GM21526 (cell line): Measurements from ENCODE around the gene AUTS2.

Experiments
- ATAC-seq: cut with Tn5 transposase; IDR thresholded peaks from one replicate; pipeline ENCODE4 v1.9.1; 2021; ENCODE audit warnings: moderate library complexity; ENCODE audit not compliant: unreplicated experiment, low FRiP score

AUTS2 gene

GRCh38 chr7:70573071-70573661 lies 974.9 kb downstream of the AUTS2 start:
- ATAC-seq: no peak

- ATAC-seq: no peak
Observed at GRCh38 chr7:70573696-70574095, 975.4 kb downstream of the AUTS2 start.

- no peak for ATAC-seq
Observed at GRCh38 chr7:70574314-70574834, 976.1 kb downstream of the AUTS2 start.

- no peak for ATAC-seq
Observed at GRCh38 chr7:70574970-70575799, 976.9 kb downstream of the AUTS2 start.

- ATAC-seq: no peak
Observed at GRCh38 chr7:70577078-70577477, 978.8 kb downstream of the AUTS2 start.

GRCh38 chr7:70578131-70578530 lies 979.9 kb downstream of the AUTS2 start:
- no peak for ATAC-seq

- no peak for ATAC-seq
Observed at GRCh38 chr7:70579397-70580097, 981.3 kb downstream of the AUTS2 start.

- no peak for ATAC-seq
Observed at GRCh38 chr7:70580161-70580560, 981.9 kb downstream of the AUTS2 start.

- no peak for ATAC-seq
Observed at GRCh38 chr7:70582927-70583895, 984.9 kb downstream of the AUTS2 start.

GRCh38 chr7:70583965-70584883 lies 985.9 kb downstream of the AUTS2 start:
- ATAC-seq: no peak

- ATAC-seq: no peak
Observed at GRCh38 chr7:70585071-70585470, 986.8 kb downstream of the AUTS2 start.

- ATAC-seq: no peak
Observed at GRCh38 chr7:70586822-70587221, 988.5 kb downstream of the AUTS2 start.

GRCh38 chr7:70587739-70588138 lies 989.5 kb downstream of the AUTS2 start:
- no peak for ATAC-seq

- no peak for ATAC-seq
Observed at GRCh38 chr7:70588191-70588921, 990.1 kb downstream of the AUTS2 start.

GRCh38 chr7:70589010-70589409 lies 990.7 kb downstream of the AUTS2 start:
- no peak for ATAC-seq

- ATAC-seq: no peak
Observed at GRCh38 chr7:70589590-70589989, 991.3 kb downstream of the AUTS2 start.

GRCh38 chr7:70590126-70590854 lies 992.0 kb downstream of the AUTS2 start:
- no peak for ATAC-seq

GRCh38 chr7:70591643-70592042 lies 993.4 kb downstream of the AUTS2 start:
- no peak for ATAC-seq
